ENCODE measurements around the gene FAM170B.

FAM170B gene

DNA sequence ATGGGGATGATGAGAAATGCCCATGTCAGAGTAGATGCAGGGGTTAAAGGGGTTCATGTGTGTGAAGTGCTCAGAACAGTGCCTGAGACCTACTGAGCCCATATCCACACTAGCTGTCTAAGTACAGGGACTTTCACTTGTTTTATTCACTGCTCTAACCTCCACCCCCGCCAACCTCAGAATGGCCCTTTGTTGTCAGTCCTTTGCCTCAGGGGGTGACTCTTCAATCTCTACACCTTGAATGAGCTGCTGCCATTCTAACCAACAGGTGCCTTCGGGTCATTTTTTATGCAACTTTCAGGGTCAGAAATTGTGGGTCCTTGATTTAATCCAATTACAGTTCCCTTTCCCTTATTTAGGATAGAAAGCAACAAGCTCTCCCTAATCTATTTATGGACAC lies 44.7 kb downstream of the FAM170B start:
- H3K4me3 ChIP-seq (ENCODE audit: low read depth, low read length) = no peak overlapping the region
- DNase-seq (ENCODE audit: low read depth) = no peak
- no peak for TF ChIP-seq CTCF (IDR thresholded peaks at IDR 0.05; ENCODE audit: low read depth, low read length, missing control alignments)

DNA sequence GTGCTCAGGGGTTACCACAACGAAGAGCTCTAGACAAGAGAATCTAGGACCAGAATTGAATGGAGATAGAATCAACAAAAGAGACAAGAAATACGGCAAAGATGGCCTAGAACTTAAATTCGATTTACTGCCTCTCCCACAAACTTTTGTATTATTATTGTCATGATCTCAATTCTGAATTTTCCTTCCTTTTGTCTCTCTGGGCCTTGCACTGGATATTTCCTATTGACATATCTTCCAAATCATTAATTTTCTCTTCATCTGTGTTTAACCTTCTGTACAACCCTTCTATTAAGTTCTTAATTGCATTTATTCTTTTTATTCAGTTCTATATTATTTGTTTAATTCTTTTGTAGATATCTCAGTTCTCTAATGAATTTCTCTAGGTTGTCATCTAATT lies 46.9 kb downstream of the FAM170B start:
- no peak for TF ChIP-seq CTCF (IDR thresholded peaks at IDR 0.05; ENCODE audit: low read depth, low read length, missing control alignments)
- no peak for DNase-seq (ENCODE audit: low read depth)

DNA sequence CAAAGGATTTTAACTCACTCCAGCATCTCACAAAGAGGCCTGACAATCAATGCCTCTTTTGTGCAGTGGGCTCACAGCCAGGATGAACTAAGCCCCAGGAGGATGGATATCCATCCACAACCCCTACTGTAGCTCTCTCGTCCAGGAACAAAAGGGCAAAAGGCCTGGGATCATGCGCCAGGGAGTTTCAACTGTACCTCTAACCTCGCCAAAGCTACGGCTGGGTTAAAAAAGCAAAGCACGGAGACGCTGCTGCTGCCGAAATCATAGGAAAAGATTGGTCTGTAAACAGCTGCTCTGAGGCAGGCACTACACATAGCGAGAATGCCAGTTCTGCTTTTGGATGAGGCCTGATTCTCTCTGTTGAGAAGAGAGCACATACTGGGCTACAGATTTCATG lies 50.6 kb downstream of the FAM170B start:
- no peak overlapping the region for H3K4me3 ChIP-seq (ENCODE audit: low read depth, low read length)
- no peak for DNase-seq (ENCODE audit: low read depth)
- no peak for TF ChIP-seq CTCF (IDR thresholded peaks at IDR 0.05; ENCODE audit: low read depth, low read length, missing control alignments)

More for the DNA sequence above, 46.9 kb downstream of the FAM170B start:
- no peak overlapping the region for H3K4me3 ChIP-seq (ENCODE audit: low read depth, low read length)

- no peak for DNase-seq (ENCODE audit: low read depth)
- H3K4me3 ChIP-seq (ENCODE audit: low read depth, low read length) = no peak overlapping the region
- no peak for TF ChIP-seq CTCF (IDR thresholded peaks at IDR 0.05; ENCODE audit: low read depth, low read length, missing control alignments)
These were observed 51.1 kb downstream of the FAM170B start for GRCh38 chr10:49082766-49083165.

DNA sequence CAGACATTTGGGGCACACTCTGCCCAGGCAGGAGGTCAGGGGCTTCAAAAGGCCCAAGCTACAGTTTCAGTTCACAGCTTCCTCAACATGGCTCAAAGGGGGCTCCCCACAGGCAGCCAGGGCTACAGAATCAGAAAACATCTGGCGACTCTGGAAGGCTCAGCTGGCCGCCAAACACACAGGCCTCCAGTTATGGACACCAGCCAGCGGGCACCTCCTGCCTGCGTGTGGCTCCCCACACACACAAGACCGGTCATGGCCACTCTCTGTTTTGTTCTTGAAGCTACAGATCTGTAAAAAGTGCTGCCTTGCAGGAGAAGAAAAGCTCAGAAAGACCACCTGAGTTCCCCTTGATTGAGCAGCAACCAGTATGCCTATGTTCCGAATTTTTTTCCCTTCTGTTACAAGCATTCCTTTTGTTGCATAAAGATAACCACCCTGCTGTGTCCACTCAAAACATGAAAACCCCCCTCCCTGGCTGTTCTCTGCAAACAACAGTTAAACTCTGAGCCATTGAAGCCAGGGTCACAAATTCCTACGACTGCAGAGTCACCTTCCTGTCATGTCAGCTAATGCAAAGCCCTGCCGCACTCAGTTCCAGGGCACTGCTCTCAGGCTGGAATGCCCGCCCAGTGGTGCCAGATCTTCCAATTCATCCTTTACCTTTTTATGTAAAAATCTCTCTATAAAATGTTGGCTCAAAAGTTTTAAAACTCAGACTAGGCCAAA lies 52.1 kb downstream of the FAM170B start:
- no peak overlapping the region for H3K4me3 ChIP-seq (ENCODE audit: low read depth, low read length)
- TF ChIP-seq CTCF (IDR thresholded peaks at IDR 0.05; ENCODE audit: low read depth, low read length, missing control alignments) = no peak
- DNase-seq (ENCODE audit: low read depth) = no peak
